ENCODE results near the gene UTP18. TPM values are rescaled to one million over a fixed set of nuclear protein-coding genes. Genes with fewer than 3 reads are reported as not detected.

The UTP18 gene
- total and polyA plus RNA-seq, 9 of the 15 experiments (the other 6 are each of a cell fraction or from before 2014, with no cell fraction given): 31.1 to 99.2 (median 66.7) TPM

DNA sequence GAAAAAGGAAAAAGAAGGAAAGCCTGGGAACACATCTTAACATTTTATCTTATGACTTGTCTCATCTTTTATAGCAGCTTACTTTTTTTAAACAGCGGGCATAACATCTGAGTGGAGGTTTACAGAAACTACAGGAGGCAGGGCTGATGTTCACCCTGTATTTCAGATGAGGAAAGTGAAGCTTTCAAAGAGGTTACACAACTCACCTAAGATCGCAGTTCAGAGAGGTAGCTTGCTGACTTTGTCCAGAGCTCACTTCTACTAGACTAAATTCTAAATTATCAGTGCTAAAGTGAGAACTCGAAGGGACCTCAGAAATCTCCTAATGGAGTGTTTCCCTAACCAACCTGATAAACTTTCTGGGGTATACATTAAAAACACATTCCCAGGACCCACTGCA, 4.2 kb upstream of the UTP18 start:
- FAIRE-seq (no peak), ATAC-seq (no peak), DNase-seq (ENCODE audit: extremely low read depth in 1 of 4, low spot score in 3 of 4) (no peak)
- WGBS (ENCODE audit: insufficient coverage, low coverage, missing lambda C conversion rate): 92% methylated on average over 3 of the region's 3 CpGs
- in situ Hi-C loops (cut with MboI): no loop called here
- no peak overlapping the region for H3K9ac ChIP-seq (ENCODE audit: insufficient read depth in 1 of 2, low read depth in 2 of 2, low read length in 2 of 2)
- H3K79me2 ChIP-seq (ENCODE audit: control insufficient read depth, insufficient read depth, low read length): peaks cover 90% of the 10 kb centered on the region
- no TSS peak for BruUV-seq (replicated peaks)
- H3K4me2 ChIP-seq (ENCODE audit: insufficient read depth, low read length): no peak overlapping the region
- CTCF ChIA-PET (ENCODE audit: low intra/inter-chr PET ratio): no interaction called here
- H3K4me3 ChIP-seq: no peak overlapping the region
- no peaks in the 10 kb centered on the region for H3K9me1 ChIP-seq (ENCODE audit: control insufficient read depth, insufficient read depth, low read length)
- POLR2A ChIA-PET: interaction anchor here (0.6 to 1.3 kb wide), 4 partner anchors 9 to 185 kb away, joined by 3 to 4 read pairs (median 4); no protein-coding TSS in a partner anchor
- H3K4me1 ChIP-seq (replicated peaks in 1 of 2; ENCODE audit: control insufficient read depth in 2 of 2, insufficient read depth in 2 of 2, low read length in 2 of 2): peaks cover 8 to 13% of the 10 kb centered on the region in 2 experiments; a peak in 3 of 5 replicates
- H3K27me3 ChIP-seq (ENCODE audit: control insufficient read depth in 2 of 2, insufficient read depth in 2 of 2, low read length in 2 of 2): no peaks in the 10 kb centered on the region
- no peak overlapping the region for H2AFZ ChIP-seq (ENCODE audit: low read depth, low read length)
- peaks cover 8% of the 10 kb centered on the region for H4K20me1 ChIP-seq (replicated peaks; ENCODE audit: control insufficient read depth, insufficient read depth, low read length)
- intact Hi-C loops (cut with micrococcal nuclease): no loop called here
- TF ChIP-seq HMG20A (CRISPR knock-in tag; conservative IDR thresholded peaks at IDR 0.05) (no peak), PML (IDR thresholded peaks at IDR 0.05; ENCODE audit: low read length) (no peak), E2F1 (CRISPR knock-in tag; IDR thresholded peaks at IDR 0.05) (no peak), TAF15 (IDR thresholded peaks at IDR 0.05; ENCODE audit: low read depth, low read length) (no peak), SNRNP70 (optimal IDR thresholded peaks at IDR 0.05; ENCODE audit: low read depth, low read length) (no peak), TBL1XR1 (IDR thresholded peaks at IDR 0.05; ENCODE audit: low read length in 2 of 2) (no peak), TOE1 (IDR thresholded peaks at IDR 0.05; ENCODE audit: borderline replicate concordance) (no peak), TOE1 (CRISPR knock-in tag; IDR thresholded peaks at IDR 0.05; ENCODE audit: borderline replicate concordance, low read depth) (no peak), FOXM1 (IDR thresholded peaks at IDR 0.05; ENCODE audit: low read depth) (no peak), FOXM1 (CRISPR knock-in tag; IDR thresholded peaks at IDR 0.05; ENCODE audit: low read depth) (no peak), NFE2 (IDR thresholded peaks at IDR 0.05; ENCODE audit: low read depth) (no peak), ZNF398 (CRISPR knock-in tag; IDR thresholded peaks at IDR 0.05) (no peak), TAF7 (tag; IDR thresholded peaks at IDR 0.05) (no peak), BHLHE40 (IDR thresholded peaks at IDR 0.05; ENCODE audit: low read length) (no peak), MLX (CRISPR knock-in tag; conservative IDR thresholded peaks at IDR 0.05) (no peak), ZNF324 (CRISPR knock-in tag; IDR thresholded peaks at IDR 0.05) (no peak), CHCHD3 (CRISPR knock-in tag; IDR thresholded peaks at IDR 0.05) (no peak)
- TF ChIP-seq, protein P1, sequence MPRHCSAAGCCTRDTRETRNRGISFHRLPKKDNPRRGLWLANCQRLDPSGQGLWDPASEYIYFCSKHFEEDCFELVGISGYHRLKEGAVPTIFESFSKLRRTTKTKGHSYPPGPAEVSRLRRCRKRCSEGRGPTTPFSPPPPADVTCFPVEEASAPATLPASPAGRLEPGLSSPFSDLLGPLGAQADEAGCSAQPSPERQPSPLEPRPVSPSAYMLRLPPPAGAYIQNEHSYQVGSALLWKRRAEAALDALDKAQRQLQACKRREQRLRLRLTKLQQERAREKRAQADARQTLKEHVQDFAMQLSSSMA (CRISPR knock-in tag; IDR thresholded peaks at IDR 0.05): no peak
- H3K36me3 ChIP-seq (ENCODE audit: control insufficient read depth, insufficient read depth, low read length): peaks cover 74% of the 10 kb centered on the region; the same call in 2 of the 3 replicates
- no peak overlapping the region for H3K27ac ChIP-seq (ENCODE audit: extremely low read depth, low read depth, low read length)
- H3K9me3 ChIP-seq (replicated peaks; ENCODE audit: control insufficient read depth, insufficient read depth, low read depth, low read length): no peaks in the 10 kb centered on the region
